ENCODE data around the gene TMEM61. TPM values are rescaled to one million over a fixed set of nuclear protein-coding genes. Genes with fewer than 3 reads are reported as not detected.

TMEM61 gene
- total and polyA plus RNA-seq, 2 of the 8 experiments (the other 6 are each of a cell fraction or from before 2014, with no cell fraction given), result 0.54 to 1.4 TPM

DNA sequence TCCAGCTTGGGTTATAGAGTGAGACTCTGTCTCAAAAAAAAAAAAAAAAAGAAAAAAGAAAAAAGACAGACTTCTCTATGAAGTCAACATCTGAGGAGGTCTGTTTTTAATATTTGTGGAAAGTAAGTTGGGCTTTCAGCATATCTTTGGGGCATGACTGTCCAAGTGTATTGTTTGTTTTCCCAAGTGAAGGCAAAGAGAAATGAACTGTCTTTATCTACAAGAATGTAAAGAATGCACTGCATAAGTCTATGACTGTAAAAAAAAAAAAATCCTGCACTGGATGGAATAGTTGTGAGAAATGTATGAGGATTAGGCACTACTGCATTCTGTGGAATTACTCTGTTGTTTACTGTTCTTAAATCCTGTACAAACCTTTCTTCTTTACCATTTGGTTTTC lies 45.6 kb upstream of the TMEM61 start:
- H3K4me1 ChIP-seq (replicated peaks in 1 of 4; ENCODE audit: control insufficient read depth in 3 of 4, insufficient read depth in 4 of 4, low read length in 3 of 4), result peaks cover 0 to 4% (median 2%) of the 10 kb centered on the region in 4 experiments; a peak in 3 of 7 replicates
- H3K14ac ChIP-seq (ENCODE audit: insufficient read length), result no peak overlapping the region
- FAIRE-seq, result no peak
- H3K18ac ChIP-seq (ENCODE audit: extremely low read depth, low read length), result no peak overlapping the region
- H2AFZ ChIP-seq (ENCODE audit: low read length), result no peak overlapping the region
- no peak overlapping the region for H2BK12ac ChIP-seq (ENCODE audit: low read depth, low read length)
- no peak overlapping the region for H2BK120ac ChIP-seq (replicated peaks; ENCODE audit: low read depth, low read length)
- CTCF ChIA-PET (ENCODE audit: partially characterized antibody), result interaction anchor here (0.6 to 1.8 kb wide), 9 partner anchors 10 to 985 kb away, joined by 3 to 6 read pairs (median 3); no protein-coding TSS in a partner anchor
- peaks cover 4 to 8% of the 10 kb centered on the region in 2 experiments; a peak in 3 of 4 replicates for H3K9me3 ChIP-seq (ENCODE audit: insufficient read depth in 2 of 2, low read depth in 1 of 2, low read length in 1 of 2)
- H3K23me2 ChIP-seq (ENCODE audit: low read depth, low read length), result no peaks in the 10 kb centered on the region
- no peak overlapping the region for H4K8ac ChIP-seq (ENCODE audit: extremely low read depth, insufficient read depth, low read length)
- POLR2A ChIA-PET (ENCODE audit: partially characterized antibody), result no interaction called here
- H3K79me1 ChIP-seq (ENCODE audit: low read depth, low read length), result no peaks in the 10 kb centered on the region
- H3K4ac ChIP-seq (replicated peaks; ENCODE audit: insufficient read length, low read depth, low read length), result no peak overlapping the region
- no peak overlapping the region for H3K23ac ChIP-seq (ENCODE audit: insufficient read length)
- no peak overlapping the region for H2BK5ac ChIP-seq (ENCODE audit: low read depth, low read length)
- no peak overlapping the region for H3K27ac ChIP-seq (ENCODE audit: low read depth, low read length)
- H3K4me3 ChIP-seq (ENCODE audit: extremely low read depth in 1 of 4, insufficient read depth in 2 of 4, low read depth in 3 of 4, low read length in 4 of 4), result no peak overlapping the region
- no peak overlapping the region for H2AK5ac ChIP-seq (ENCODE audit: low read depth, low read length)
- no peaks in the 10 kb centered on the region for H3K79me2 ChIP-seq (ENCODE audit: control insufficient read depth in 1 of 2, insufficient read depth in 2 of 2, low read length in 2 of 2)
- H4K20me1 ChIP-seq (replicated peaks in 1 of 2; ENCODE audit: control insufficient read depth in 1 of 2, insufficient read depth in 2 of 2, low read length in 2 of 2), result no peaks in the 10 kb centered on the region
- no peak overlapping the region for H3K56ac ChIP-seq (replicated peaks; ENCODE audit: insufficient read length, low read depth, low read length)
- H2BK20ac ChIP-seq (ENCODE audit: low read length), result no peak overlapping the region
- H3K4me2 ChIP-seq (ENCODE audit: insufficient read depth in 1 of 2, low read depth in 2 of 2, low read length in 2 of 2), result no peak overlapping the region
- TF ChIP-seq, protein P1, sequence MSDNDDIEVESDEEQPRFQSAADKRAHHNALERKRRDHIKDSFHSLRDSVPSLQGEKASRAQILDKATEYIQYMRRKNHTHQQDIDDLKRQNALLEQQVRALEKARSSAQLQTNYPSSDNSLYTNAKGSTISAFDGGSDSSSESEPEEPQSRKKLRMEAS (IDR thresholded peaks at IDR 0.05), result no peak
- TF ChIP-seq HDAC2 (IDR thresholded peaks at IDR 0.05; ENCODE audit: borderline replicate concordance in 1 of 2, low read depth in 2 of 2, low read length in 2 of 2) (no peak), CHD1 (IDR thresholded peaks at IDR 0.05; ENCODE audit: low read depth, low read length) (no peak), RXRA (IDR thresholded peaks at IDR 0.05; ENCODE audit: insufficient read depth, low read depth, low read length) (no peak)
- TF ChIP-seq, protein P2, sequence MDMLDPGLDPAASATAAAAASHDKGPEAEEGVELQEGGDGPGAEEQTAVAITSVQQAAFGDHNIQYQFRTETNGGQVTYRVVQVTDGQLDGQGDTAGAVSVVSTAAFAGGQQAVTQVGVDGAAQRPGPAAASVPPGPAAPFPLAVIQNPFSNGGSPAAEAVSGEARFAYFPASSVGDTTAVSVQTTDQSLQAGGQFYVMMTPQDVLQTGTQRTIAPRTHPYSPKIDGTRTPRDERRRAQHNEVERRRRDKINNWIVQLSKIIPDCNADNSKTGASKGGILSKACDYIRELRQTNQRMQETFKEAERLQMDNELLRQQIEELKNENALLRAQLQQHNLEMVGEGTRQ (IDR thresholded peaks at IDR 0.05; ENCODE audit: low read length), result no peak
- no peaks in the 10 kb centered on the region for H3K27me3 ChIP-seq (replicated peaks in 1 of 4; ENCODE audit: control insufficient read depth in 3 of 4, extremely low read depth in 1 of 4, insufficient read depth in 3 of 4, low read length in 3 of 4)
- H4K91ac ChIP-seq (replicated peaks; ENCODE audit: insufficient read length, low read length), result no peak overlapping the region
- H2BK15ac ChIP-seq (ENCODE audit: low read length), result no peak overlapping the region
- H4K5ac ChIP-seq (ENCODE audit: insufficient read length, low read depth, low read length), result no peak overlapping the region
- no peak for DNase-seq (ENCODE audit: low read depth in 1 of 2, low spot score in 2 of 2)
- H3K9ac ChIP-seq (replicated peaks in 1 of 4; ENCODE audit: extremely low read depth in 1 of 4, low read depth in 3 of 4, low read length in 3 of 4), result no peak overlapping the region
- no peaks in the 10 kb centered on the region for H3K36me3 ChIP-seq (ENCODE audit: control insufficient read depth in 2 of 4, insufficient read depth in 4 of 4, low read length in 3 of 4)

All from H1 (cell line).